GM21529 (cell line): ENCODE measurements around the gene MS4A13.
"Not testable (repeated sequence)": the region's sequence is repeated elsewhere in the genome, so short reads cannot be mapped to it uniquely, and the experiment has no call there.

Source experiments
- ATAC-seq: cut with Tn5 transposase; IDR thresholded peaks from one replicate; pipeline ENCODE4 v1.9.1; 2021; ENCODE audit not compliant: unreplicated experiment

The MS4A13 gene

DNA sequence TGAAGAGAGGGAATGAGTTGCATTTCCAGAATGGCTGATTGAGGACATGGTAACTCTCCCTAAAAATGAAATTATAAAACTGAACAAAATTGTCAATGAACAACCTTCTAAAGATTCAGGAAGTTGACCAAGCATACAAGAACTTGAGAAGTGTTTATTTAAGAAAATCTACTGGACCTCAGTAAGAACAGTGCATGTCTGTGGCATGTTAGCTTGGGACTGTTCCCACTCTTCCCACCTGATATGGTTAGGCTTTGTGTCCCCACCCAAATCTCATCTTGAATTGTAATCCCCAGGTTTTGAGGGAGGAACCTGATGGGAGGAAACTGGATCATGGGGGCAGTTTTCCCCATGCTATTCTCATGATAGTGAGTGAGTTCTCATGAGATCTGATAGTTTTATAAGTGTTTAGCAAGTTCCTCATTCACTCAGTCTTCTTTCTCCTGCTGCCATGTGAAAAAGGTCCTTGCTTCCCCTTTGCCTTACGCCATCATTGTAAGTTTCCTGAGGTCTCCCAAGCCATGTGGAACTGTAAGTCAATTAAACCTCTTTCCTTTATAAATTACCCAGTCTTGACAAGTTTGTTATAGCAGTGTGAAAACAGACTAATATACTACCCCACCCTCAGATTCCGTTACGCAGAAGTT, 15.4 kb downstream of the MS4A13 start:
- ATAC-seq: no peak

DNA sequence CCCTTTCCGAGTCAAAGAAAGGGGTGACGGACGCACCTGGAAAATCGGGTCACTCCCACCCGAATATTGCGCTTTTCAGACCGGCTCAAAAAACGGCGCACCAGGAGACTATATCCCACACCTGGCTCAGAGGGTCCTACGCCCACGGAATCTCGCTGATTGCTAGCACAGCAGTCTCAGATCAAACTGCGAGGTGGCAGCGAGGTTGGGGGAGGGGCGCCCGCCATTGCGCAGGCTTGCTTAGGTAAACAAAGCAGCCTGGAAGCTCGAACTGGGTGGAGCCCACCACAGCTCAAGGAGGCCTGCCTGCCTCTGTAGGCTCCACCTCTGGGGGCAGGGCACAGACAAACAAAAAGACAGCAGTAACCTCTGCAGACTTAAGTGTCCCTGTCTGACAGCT, 17.2 kb downstream of the MS4A13 start:
- not testable (repeated sequence) for ATAC-seq

DNA sequence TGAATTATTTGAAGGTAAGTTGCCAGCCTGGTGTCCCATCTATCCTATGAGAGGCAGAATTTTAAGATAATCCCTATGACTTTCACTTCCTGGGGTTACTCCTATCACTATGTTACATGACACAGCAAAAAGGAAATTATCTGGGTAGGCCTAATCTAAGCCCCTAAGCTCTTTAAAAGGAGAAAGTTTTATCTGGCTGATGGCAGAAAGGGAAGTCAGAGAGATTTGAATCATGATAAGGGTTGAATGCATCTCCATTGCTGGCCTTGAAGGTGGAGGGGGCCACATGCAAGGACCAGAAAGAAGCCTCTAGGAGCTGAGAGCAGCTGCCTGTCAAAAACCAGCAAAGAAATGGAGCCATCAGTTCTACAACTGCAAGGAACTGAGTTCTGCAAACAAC, 23.4 kb downstream of the MS4A13 start:
- not testable (repeated sequence) for ATAC-seq

DNA sequence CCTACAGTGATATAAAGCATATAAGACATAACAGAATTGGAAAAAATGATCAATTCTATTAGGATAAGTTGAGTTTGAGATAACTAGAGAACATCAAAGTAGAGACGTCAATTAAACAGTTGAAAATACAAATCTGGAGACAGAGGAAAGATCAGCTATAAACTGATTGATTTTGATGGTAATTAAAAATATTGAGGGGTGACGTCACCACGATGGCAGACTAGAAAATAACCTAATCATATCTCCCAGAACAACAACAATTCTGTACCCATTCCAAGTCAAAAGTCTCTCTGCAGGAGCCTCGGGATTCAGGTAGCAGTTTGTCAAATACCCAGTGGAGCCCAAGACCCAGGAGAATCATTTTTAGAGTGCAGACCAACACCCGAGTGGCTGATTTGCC, 28.9 kb downstream of the MS4A13 start:
- ATAC-seq: no peak

DNA sequence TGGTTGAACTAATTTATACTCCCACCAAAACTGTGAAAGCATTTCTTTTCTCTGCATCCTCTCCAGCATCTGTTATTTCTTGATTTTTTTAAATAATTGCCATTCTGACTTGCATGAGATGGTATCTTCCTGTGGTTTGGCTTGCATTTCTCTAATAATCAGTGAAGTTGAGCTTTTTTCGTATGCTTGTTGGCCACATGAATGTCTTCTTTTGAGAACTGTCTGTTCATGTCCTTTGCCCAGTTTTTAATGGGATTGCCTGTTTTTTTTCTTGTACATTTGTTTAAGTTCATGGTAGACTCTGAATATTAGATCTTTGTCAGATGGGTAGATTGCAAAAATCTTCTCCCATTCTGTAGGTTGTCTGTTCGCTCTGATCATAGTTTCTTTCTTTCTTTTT, 46.1 kb downstream of the MS4A13 start:
- ATAC-seq: no peak

DNA sequence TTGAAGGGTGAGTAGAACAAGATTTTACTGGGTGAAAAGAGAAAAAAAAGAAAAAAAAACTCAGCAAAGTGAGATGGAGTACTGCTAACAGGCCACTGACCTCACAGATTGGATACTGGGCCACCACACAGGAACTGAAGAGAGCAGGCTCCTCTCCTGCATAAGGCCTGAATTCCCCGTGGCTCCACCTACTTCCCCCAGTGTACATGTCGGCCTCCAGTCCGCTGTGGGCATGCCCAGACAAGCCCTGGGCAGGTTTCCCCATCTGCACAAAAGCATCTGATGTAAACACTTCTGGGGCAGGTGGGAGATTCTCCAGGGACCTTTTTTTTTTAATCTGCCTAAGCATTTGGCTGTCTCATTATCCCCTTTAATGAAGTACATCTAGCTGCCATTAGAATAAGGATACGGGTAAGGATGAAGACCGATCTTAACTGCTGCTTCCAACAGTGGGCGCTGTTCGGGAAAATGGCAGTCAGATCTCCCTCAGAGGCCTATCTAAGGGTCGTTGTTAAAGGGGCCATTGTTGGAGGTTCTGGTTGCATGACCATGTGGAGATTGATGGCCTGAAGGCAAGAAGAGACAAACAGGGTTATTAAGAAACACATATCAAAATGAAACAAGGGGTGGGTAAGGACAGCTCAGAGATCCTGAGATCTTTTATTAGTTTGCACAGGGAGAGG, 48.5 kb downstream of the MS4A13 start:
- ATAC-seq: no peak

DNA sequence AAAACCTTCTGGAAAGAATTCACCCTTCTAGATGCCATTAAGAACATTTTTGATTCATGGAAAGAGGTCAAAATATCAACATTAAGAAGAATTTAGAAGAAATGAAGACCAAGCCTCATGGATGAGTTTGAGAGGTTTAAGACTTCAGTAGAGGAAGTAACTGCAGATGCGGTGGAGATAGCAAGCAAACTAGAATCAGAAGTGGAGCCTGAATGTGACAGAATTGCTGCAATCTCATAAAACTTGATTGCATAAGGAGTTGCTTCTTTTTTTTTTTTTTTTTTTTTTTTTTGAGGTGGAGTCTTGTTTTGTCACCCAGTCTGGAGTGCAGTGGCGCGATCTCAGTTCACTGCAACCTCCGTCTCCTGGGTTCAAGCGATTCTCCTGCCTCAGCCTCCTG, 51.6 kb downstream of the MS4A13 start:
- no peak for ATAC-seq

DNA sequence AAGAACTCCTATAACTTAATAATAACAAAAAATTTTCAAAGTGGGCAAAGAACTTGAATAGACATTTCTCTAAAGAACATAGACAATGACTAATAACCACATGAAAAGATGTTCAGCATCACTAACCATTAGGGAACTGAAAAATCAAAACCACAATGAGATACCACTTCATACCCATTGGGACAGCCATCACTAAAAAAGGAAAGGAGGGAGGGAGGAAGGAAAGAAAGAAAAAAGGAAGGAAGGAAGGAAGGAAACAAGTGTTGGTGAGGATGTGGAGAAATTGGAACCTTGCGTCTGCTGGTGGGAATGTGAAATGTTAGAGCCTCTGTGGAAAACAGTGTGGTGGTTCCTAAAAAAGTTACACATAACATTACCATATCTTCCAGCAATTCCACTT, 55.8 kb downstream of the MS4A13 start:
- ATAC-seq: no peak

DNA sequence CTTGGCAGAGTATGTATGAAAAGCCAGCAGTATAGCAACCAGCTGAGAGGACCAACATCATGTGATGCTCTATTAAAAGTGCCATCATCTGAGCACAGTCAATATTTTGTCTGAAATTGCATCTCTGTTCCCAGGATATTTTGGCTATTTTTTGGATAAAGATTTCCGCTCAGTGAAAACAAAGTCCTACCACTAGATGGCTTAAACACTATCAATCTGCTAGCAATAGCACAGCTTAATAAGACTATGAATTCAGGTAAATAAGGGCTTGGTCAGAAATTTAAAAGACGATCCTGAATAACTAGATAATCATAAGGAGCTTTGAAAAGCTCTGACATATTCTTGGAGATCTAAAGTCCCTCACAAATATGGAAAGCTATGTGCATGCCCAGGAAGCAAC, 74.4 kb downstream of the MS4A13 start:
- no peak for ATAC-seq
